HepG2 (cell line): ENCODE measurements around the gene ECEL1. TPM values are rescaled to one million over a fixed set of nuclear protein-coding genes. Genes with fewer than 3 reads are reported as not detected.
A peak's percentile ranks its signal among the peaks of the same experiment; 100 is the strongest.

Source experiments
- ATAC-seq: fragments of 200-7000 bp; cut with Tn5 transposase; 3 replicates; pipeline ENCODE4 v1.9.1; 2020; ENCODE audit warnings: mild to moderate bottlenecking, moderate library complexity
- BruUV-seq: library from RNA; stranded (reverse); fragments of 400-500 nt; replicated peaks from 2 replicates; lab custom pipeline; 2021; lab: Mats Ljungman, UMichigan
- CTCF ChIA-PET: fragments of 300-600 bp; formaldehyde crosslinking; extraction: SDS; loops from one replicate; lab custom pipeline; 2021; ENCODE audit warnings: low total read pairs, inconsistent platforms, low intra/inter-chr PET ratio; lab: Yijun Ruan, JAX
- POLR2A ChIA-PET: fragments of 350-600 bp; sonication (Branson Sonifier 250); formaldehyde crosslinking; loops from one replicate; lab custom pipeline; 2020; ENCODE audit warnings: antibody characterized with exemption, inconsistent platforms; lab: Yijun Ruan, JAX
- DNase-seq: peaks from one replicate; pipeline ENCODE4 v3.0.0-alpha.2; 2015; ENCODE audit warnings: low spot score
- FAIRE-seq: peaks from 3 replicates; lab custom pipeline; 2011; peaks lifted over from hg19 to GRCh38; lab: Jason Lieb, UNC
- H2AFZ ChIP-seq: one replicate; pipeline ENCODE4 v1.6.1; 2011; ENCODE audit warnings: low read length, inconsistent platforms
- H3K27ac ChIP-seq: fragments of 300-600 bp; 3 replicates; pipeline ENCODE4 v1.8.0; 2011; ENCODE audit warnings: mixed run types, mild to moderate bottlenecking, mixed read lengths, low read length, inconsistent platforms; ENCODE audit not compliant: insufficient read depth; ENCODE audit errors: extremely low read length
- H3K27me3 ChIP-seq, 2 experiments: fragments of 200-600 bp in 1 of 2; 2 replicates in 1 of 2; 3 replicates in 1 of 2; pipeline versions ENCODE4 v1.6.0 to v1.8.0; 2011; ENCODE audit warnings: low read length in 2 of 2, mild to moderate bottlenecking in 2 of 2, moderate library complexity in 2 of 2, inconsistent platforms in 1 of 2; ENCODE audit not compliant: insufficient read depth in 2 of 2, control insufficient read depth in 1 of 2
- H3K36me3 ChIP-seq, 2 experiments: fragments of 200-600 bp in 1 of 2; replicated peaks in 1 of 2; 2 replicates in 1 of 2; 3 replicates in 1 of 2; pipeline versions ENCODE4 v1.5.1 to v1.8.0; 2011; ENCODE audit warnings: low read length in 2 of 2, inconsistent platforms in 1 of 2; ENCODE audit not compliant: insufficient read depth in 2 of 2, control insufficient read depth in 1 of 2
- H3K4me1 ChIP-seq: 2 replicates; pipeline ENCODE4 v1.5.1; 2012; ENCODE audit warnings: low read length, inconsistent platforms; ENCODE audit not compliant: insufficient read depth
- H3K4me2 ChIP-seq: 2 replicates; pipeline ENCODE4 v1.6.0; 2011; ENCODE audit warnings: low read depth, low read length, inconsistent platforms
- H3K4me3 ChIP-seq, 3 experiments: fragments of 200-600 bp in 1 of 3; sonication (generic), shearing (Covaris generic) in 1 of 3; replicated peaks in 1 of 3; 2 replicates each; pipeline ENCODE4 v1.5.1; 2011 to 2016; ENCODE audit warnings: low read length in 3 of 3, inconsistent platforms in 2 of 3, low read depth in 2 of 3, mild to moderate bottlenecking in 2 of 3, control low read depth in 1 of 3, mixed read lengths in 1 of 3; ENCODE audit not compliant: insufficient read depth in 1 of 3
- H3K79me2 ChIP-seq: one replicate; pipeline ENCODE4 v1.6.1; 2011; ENCODE audit warnings: low read length, inconsistent platforms; ENCODE audit not compliant: insufficient read depth
- H3K9ac ChIP-seq: 2 replicates; pipeline ENCODE4 v1.6.0; 2011; ENCODE audit warnings: mild to moderate bottlenecking, low read depth, low read length, inconsistent platforms; ENCODE audit not compliant: insufficient read depth
- H3K9me3 ChIP-seq: 2 replicates; pipeline ENCODE4 v1.5.1; 2012; ENCODE audit warnings: mild to moderate bottlenecking, low read length
- H4K20me1 ChIP-seq: 2 replicates; pipeline ENCODE4 v1.6.0; 2011; ENCODE audit warnings: inconsistent platforms, mild to moderate bottlenecking, low read length, moderate library complexity; ENCODE audit not compliant: insufficient read depth
- FOSL2 ChIP-seq: sonication (generic); formaldehyde crosslinking; IDR thresholded peaks from 2 replicates; pipeline ENCODE4 v1.4.0; 2020; ENCODE audit warnings: missing genetic modification reagents
- GTF3A ChIP-seq: sonication (generic); formaldehyde crosslinking; conservative IDR thresholded peaks from 2 replicates; pipeline ENCODE4 v1.4.0; 2020; ENCODE audit warnings: mild to moderate bottlenecking, missing genetic modification reagents
- HMG20B ChIP-seq: conservative IDR thresholded peaks from 2 replicates; pipeline ENCODE4 v1.6.1; 2016; ENCODE audit warnings: missing genetic modification reagents, missing compliant biosample characterization
- HMGA1 ChIP-seq: sonication (generic); formaldehyde crosslinking; conservative IDR thresholded peaks from 2 replicates; pipeline ENCODE4 v1.4.0; 2020; ENCODE audit warnings: missing genetic modification reagents
- NR0B2 ChIP-seq: sonication (generic); formaldehyde crosslinking; IDR thresholded peaks from 2 replicates; pipeline ENCODE4 v1.4.0; 2020; ENCODE audit warnings: mild to moderate bottlenecking, missing genetic modification reagents
- TARDBP ChIP-seq: sonication (generic); formaldehyde crosslinking; IDR thresholded peaks from 2 replicates; pipeline ENCODE4 v1.8.0; 2022; ENCODE audit warnings: mild to moderate bottlenecking, missing genetic modification reagents
- ZFP36L1 ChIP-seq: sonication (generic); formaldehyde crosslinking; IDR thresholded peaks from 2 replicates; pipeline ENCODE4 v1.8.0; 2022; ENCODE audit warnings: mild to moderate bottlenecking, missing genetic modification reagents, moderate library complexity
- ZNF44 ChIP-seq: sonication (generic); formaldehyde crosslinking; IDR thresholded peaks from 2 replicates; pipeline ENCODE4 v1.5.1; 2020; ENCODE audit warnings: mild to moderate bottlenecking, missing genetic modification reagents
- ZNF446 ChIP-seq: sonication (generic); formaldehyde crosslinking; IDR thresholded peaks from 2 replicates; pipeline ENCODE4 v1.5.0; 2020; ENCODE audit warnings: mild to moderate bottlenecking, missing genetic modification reagents
- ZNF704 ChIP-seq: sonication (generic); formaldehyde crosslinking; IDR thresholded peaks from 2 replicates; pipeline ENCODE4 v1.8.1; 2023; ENCODE audit warnings: mild to moderate bottlenecking, inconsistent platforms, moderate library complexity, missing genetic modification reagents, borderline replicate concordance
- WGBS: methylation state at CpG from one replicate; pipeline ENCODE4 v1.1.6; 2017; ENCODE audit warnings: low lambda C conversion rate; 5-methylcytosine and 5-hydroxymethylcytosine counted together
- in situ Hi-C: cut with HindIII; loops from 2 replicates; pipeline ENCODE4 v1.10.0; 2017; ENCODE audit warnings: low pct_unique_long_range_greater_than_20kb; ENCODE audit not compliant: extremely low pct_ligation_motif_present
- intact Hi-C: fragments of 100-400 bp; cut with micrococcal nuclease; formaldehyde crosslinking; loops from one replicate; pipeline ENCODE4 v1.10.0; 2022; ENCODE audit not compliant: unreplicated experiment
- polyA plus RNA-seq, 8 experiments: library from polyadenylated mRNA; depleted of rRNA in 3 of 8; stranded (reverse) in 7 of 8; unstranded in 1 of 8; fragments of >200 nt; fragmentation: Illumina TruSeq in 4 of 8; extraction: Trizol in 4 of 8; gene quantifications; 2 replicates each; pipeline versions ENCODE4 v1.2.1 to v1.2.3, GENCODE V29; 2011 to 2016; ENCODE audit warnings: low read depth in 4 of 8, missing spikeins in 1 of 8, mixed read lengths in 1 of 8; ENCODE audit not compliant: insufficient read depth in 1 of 8
- total RNA-seq, 5 experiments: library from RNA; depleted of rRNA; stranded (reverse); fragments of >200 nt; fragmentation: Illumina TruSeq; extraction: Trizol; gene quantifications; 2 replicates each; pipeline ENCODE4 v1.2.3, GENCODE V29; 2016; ENCODE audit warnings: low read depth in 1 of 5

Gene ECEL1
- total and polyA plus RNA-seq, 2 of the 13 experiments (the other 11 are each of a cell fraction or from before 2014, with no cell fraction given) = not detected

- intact Hi-C loops (no loop called here), in situ Hi-C loops (no loop called here)
- BruUV-seq = no TSS peak
- DNase-seq = no peak
- no peaks in the 10 kb centered on the region for H3K9me3 ChIP-seq
- no peak overlapping the region for H3K4me2 ChIP-seq
- H4K20me1 ChIP-seq = no peaks in the 10 kb centered on the region
- peak; percentile 22; the same call in 2 of the 3 replicates for ATAC-seq
- H2AFZ ChIP-seq = no peak overlapping the region
- H3K79me2 ChIP-seq = no peaks in the 10 kb centered on the region
- CTCF ChIA-PET = no interaction called here
- POLR2A ChIA-PET = interaction anchor here (1.1 kb wide), 1 partner anchor 39 kb away, joined by 3 read pairs; the partner anchor contains the start of genes EIF4E2 and TIGD1
- H3K36me3 ChIP-seq = no peaks in the 10 kb centered on the region
- no peak overlapping the region for H3K4me3 ChIP-seq
- H3K27ac ChIP-seq = no peak overlapping the region
- WGBS = 24% methylated on average over 5 of the region's 11 CpGs
- FAIRE-seq = no peak
- TF ChIP-seq FOSL2 (CRISPR knock-in tag) = no peak
- TF ChIP-seq ZFP36L1 = no peak
- TF ChIP-seq ZNF446 (CRISPR knock-in tag) = no peak
- TF ChIP-seq TARDBP (CRISPR knock-in tag) = no peak
- no peak for TF ChIP-seq ZNF44 (CRISPR knock-in tag)
- no peak for TF ChIP-seq GTF3A (CRISPR knock-in tag)
- TF ChIP-seq HMG20B (CRISPR knock-in tag) = no peak
- no peak for TF ChIP-seq NR0B2
- TF ChIP-seq ZNF704 (CRISPR knock-in tag) = no peak
- no peak for TF ChIP-seq HMGA1 (CRISPR knock-in tag)
- no peak overlapping the region for H3K9ac ChIP-seq
- H3K4me1 ChIP-seq = no peaks in the 10 kb centered on the region
- H3K27me3 ChIP-seq = peaks cover 14 to 62% of the 10 kb centered on the region in 2 experiments
Observed at GRCh38 chr2:232511336-232511890, 23.8 kb upstream of the ECEL1 start.
